PC-9 (cell line): ENCODE data around the gene C3orf70.

Source experiments
- CTCF ChIP-seq: fragments of 200-600 bp; sonication (generic); conservative IDR thresholded peaks from 2 replicates; pipeline ENCODE4 v1.6.1; 2017; ENCODE audit warnings: mixed run types, antibody characterized with exemption, mild to moderate bottlenecking, moderate library complexity
- EZH2 ChIP-seq: fragments of 200-600 bp; sonication (generic); IDR thresholded peaks from 2 replicates; pipeline ENCODE4 v1.8.0; 2017; ENCODE audit warnings: antibody characterized with exemption, low read depth

GRCh38 chr3:185093116-185093515, 59.7 kb downstream of the C3orf70 start:
- no peak for TF ChIP-seq CTCF
- no peak for TF ChIP-seq EZH2
